ENCODE data around the gene TBRG4.

TBRG4 gene

DNA sequence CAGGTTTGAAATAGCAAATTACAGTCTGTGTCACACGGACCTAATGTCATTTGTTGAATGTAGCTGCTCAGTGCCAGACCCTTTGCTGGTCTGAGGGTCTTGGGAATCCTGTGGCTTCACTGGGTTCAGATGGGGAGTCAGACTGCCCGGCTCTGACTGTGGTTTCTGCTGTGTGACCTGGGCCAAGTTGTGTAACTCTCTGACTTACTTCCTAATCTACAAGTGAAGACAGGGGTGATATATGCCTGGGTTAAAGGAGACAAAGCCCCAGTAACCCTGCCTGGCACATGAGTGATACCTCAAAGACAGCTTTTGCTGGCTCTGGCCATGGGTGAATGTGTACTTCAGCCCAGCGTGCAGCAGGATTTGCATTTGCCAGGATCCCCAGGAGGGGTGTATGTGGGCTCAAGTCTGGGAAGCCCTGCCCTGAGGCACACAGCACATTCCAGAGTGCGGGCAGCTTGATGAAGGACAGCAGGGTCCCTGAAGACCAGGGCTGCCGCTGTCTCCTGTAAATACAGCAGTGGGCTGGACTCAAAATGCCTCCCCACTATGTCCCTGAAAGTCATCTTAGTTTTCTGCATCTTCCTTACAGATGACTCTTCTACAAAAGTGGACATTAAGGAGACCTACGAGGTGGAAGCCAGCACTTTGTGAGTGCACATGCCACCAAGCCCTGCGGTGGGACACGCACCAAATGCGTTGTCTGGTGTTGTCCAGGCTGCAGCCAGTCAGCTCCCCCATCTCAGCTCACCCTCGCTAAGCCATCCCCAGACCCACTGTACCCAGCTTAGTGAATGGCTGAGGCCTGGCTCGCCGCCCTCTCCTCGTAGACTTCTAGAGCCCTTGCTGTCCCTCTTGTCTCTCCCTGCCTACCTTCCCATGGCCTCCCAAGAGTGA is 39.1 kb downstream of the TBRG4 start:
- TF ChIP-seq, protein P1, sequence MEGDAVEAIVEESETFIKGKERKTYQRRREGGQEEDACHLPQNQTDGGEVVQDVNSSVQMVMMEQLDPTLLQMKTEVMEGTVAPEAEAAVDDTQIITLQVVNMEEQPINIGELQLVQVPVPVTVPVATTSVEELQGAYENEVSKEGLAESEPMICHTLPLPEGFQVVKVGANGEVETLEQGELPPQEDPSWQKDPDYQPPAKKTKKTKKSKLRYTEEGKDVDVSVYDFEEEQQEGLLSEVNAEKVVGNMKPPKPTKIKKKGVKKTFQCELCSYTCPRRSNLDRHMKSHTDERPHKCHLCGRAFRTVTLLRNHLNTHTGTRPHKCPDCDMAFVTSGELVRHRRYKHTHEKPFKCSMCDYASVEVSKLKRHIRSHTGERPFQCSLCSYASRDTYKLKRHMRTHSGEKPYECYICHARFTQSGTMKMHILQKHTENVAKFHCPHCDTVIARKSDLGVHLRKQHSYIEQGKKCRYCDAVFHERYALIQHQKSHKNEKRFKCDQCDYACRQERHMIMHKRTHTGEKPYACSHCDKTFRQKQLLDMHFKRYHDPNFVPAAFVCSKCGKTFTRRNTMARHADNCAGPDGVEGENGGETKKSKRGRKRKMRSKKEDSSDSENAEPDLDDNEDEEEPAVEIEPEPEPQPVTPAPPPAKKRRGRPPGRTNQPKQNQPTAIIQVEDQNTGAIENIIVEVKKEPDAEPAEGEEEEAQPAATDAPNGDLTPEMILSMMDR (IDR thresholded peaks at IDR 0.05) = no peak

- TF ChIP-seq, protein P1 (IDR thresholded peaks at IDR 0.05) = no peak
These were observed 40.0 kb downstream of the TBRG4 start for GRCh38 chr7:45071528-45071927.

DNA sequence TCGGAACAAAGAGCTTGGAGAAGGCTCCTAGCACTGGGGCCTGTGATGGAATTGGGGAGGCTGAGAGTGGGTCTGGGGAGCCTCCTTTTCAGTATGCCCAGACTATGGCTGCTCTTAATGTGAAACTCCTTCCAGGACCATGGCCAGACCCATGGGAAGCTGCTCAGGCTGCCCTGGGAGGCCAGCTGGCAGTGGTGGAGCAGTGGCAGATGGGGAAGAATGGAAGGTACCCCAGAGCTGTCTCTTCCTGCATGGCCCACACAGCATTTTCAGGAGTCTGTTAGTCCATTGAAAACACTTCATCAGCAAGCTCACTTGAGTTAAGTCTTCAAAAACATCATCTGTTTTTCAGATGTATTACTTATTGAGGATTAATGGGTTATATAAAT is 41.2 kb downstream of the TBRG4 start:
- TF ChIP-seq, protein P1 (IDR thresholded peaks at IDR 0.05) = no peak

GRCh38 chr7:45069444-45070253 is 41.8 kb downstream of the TBRG4 start:
- TF ChIP-seq, protein P1 (IDR thresholded peaks at IDR 0.05) = no peak

DNA sequence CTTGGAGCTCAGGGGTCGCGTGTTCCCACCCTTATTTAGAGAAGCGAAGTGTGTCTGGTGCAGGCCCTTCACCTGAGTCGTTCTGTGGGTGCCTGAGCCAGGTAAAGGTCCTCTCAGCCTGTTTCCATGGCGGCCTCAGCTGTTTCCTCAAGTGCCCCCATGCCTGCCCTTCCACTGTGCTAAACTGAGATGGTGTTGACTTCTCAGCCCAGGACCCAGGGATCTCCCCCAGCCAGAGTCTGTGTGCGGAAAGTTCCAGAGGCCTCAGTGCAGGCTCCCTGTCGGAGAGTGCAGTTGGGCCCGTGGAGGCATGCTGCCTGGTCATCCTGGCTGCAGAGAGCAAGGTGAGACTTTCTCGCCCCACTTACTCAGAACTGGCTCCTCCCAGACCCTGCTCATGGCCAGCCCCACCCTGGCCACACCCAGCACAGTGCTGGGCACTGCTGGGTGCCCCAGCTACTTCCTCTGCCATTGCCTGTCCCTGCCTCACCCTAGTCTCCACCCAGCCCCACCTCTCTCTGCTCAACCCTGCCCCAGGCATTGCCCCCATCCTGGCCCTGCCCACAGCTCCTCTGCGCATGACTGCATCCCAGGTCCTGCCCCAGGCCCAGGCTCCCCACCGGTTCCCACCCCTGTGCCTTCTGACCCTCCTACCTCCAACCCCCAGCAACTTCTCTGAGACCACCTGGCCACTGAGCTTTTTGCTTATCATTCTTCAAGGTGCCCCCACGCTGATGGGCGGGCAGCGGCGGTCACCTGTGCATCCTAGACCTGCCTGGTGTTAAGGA is 43.1 kb downstream of the TBRG4 start:
- TF ChIP-seq, protein P1 (IDR thresholded peaks at IDR 0.05) = no peak

GRCh38 chr7:45067582-45067981 is 43.9 kb downstream of the TBRG4 start:
- TF ChIP-seq, protein P1 (IDR thresholded peaks at IDR 0.05) = no peak

GRCh38 chr7:45066409-45066808 is 45.1 kb downstream of the TBRG4 start:
- TF ChIP-seq, protein P1 (IDR thresholded peaks at IDR 0.05) = no peak

Measured in LNCAP (cell line).